ENCODE measurements around the gene GNPAT.

The GNPAT gene

GRCh38 chr1:231272173-231272572 lies 31.2 kb downstream of the GNPAT start:
- TF ChIP-seq REST (IDR thresholded peaks at IDR 0.05; ENCODE audit: low read depth) = no peak
- no peak for TF ChIP-seq EP300 (IDR thresholded peaks at IDR 0.05; ENCODE audit: borderline replicate concordance)
- TF ChIP-seq TCF12 (IDR thresholded peaks at IDR 0.05; ENCODE audit: low read depth) = no peak
- no peak for TF ChIP-seq CREB1 (IDR thresholded peaks at IDR 0.05; ENCODE audit: low read depth)
- TF ChIP-seq FOXM1 (IDR thresholded peaks at IDR 0.05; ENCODE audit: borderline replicate concordance, low read depth) = no peak

GRCh38 chr1:231272880-231273279 lies 31.9 kb downstream of the GNPAT start:
- TF ChIP-seq EP300 (IDR thresholded peaks at IDR 0.05; ENCODE audit: borderline replicate concordance) = no peak
- no peak for TF ChIP-seq CREB1 (IDR thresholded peaks at IDR 0.05; ENCODE audit: low read depth)
- TF ChIP-seq CEBPB (IDR thresholded peaks at IDR 0.05) = no peak
- TF ChIP-seq USF1 (IDR thresholded peaks at IDR 0.05) = no peak
- TF ChIP-seq FOXM1 (IDR thresholded peaks at IDR 0.05; ENCODE audit: borderline replicate concordance, low read depth) = no peak
- no peak for TF ChIP-seq TCF12 (IDR thresholded peaks at IDR 0.05; ENCODE audit: low read depth)
- TF ChIP-seq NFIC (IDR thresholded peaks at IDR 0.05) = no peak
- TF ChIP-seq MAX (IDR thresholded peaks at IDR 0.05) = no peak
- TF ChIP-seq TEAD4 (IDR thresholded peaks at IDR 0.05) = no peak
- TF ChIP-seq RAD21 (IDR thresholded peaks at IDR 0.05; ENCODE audit: low read depth) = no peak

GRCh38 chr1:231274119-231274825 lies 33.3 kb downstream of the GNPAT start:
- TF ChIP-seq TEAD4 (IDR thresholded peaks at IDR 0.05) (no peak), CEBPB (IDR thresholded peaks at IDR 0.05) (no peak), YY1 (IDR thresholded peaks at IDR 0.05; ENCODE audit: low read depth) (no peak), REST (IDR thresholded peaks at IDR 0.05; ENCODE audit: low read depth) (no peak)

GRCh38 chr1:231278100-231278790 lies 37.2 kb downstream of the GNPAT start:
- TF ChIP-seq REST (IDR thresholded peaks at IDR 0.05; ENCODE audit: low read depth) (no peak), CEBPB (IDR thresholded peaks at IDR 0.05) (no peak), NFIC (IDR thresholded peaks at IDR 0.05) (peak; percentile 49), ZBTB7A (IDR thresholded peaks at IDR 0.05; ENCODE audit: low read depth) (no peak)

- peak; percentile 22; the same call in 1 of the 2 replicates for TF ChIP-seq NFIC (IDR thresholded peaks at IDR 0.05)
- no peak for TF ChIP-seq TAF1 (IDR thresholded peaks at IDR 0.05; ENCODE audit: low read depth)
Measured at GRCh38 chr1:231279081-231279480, 38.1 kb downstream of the GNPAT start.

- TF ChIP-seq ZBTB7A (IDR thresholded peaks at IDR 0.05; ENCODE audit: low read depth) = no peak
- TF ChIP-seq NFIC (IDR thresholded peaks at IDR 0.05) = no peak
- no peak for TF ChIP-seq RAD21 (IDR thresholded peaks at IDR 0.05; ENCODE audit: low read depth)
- no peak for TF ChIP-seq USF1 (IDR thresholded peaks at IDR 0.05)
- no peak for TF ChIP-seq REST (IDR thresholded peaks at IDR 0.05; ENCODE audit: low read depth)
- TF ChIP-seq CEBPB (IDR thresholded peaks at IDR 0.05) = no peak
- TF ChIP-seq EP300 (IDR thresholded peaks at IDR 0.05; ENCODE audit: borderline replicate concordance) = no peak
- TF ChIP-seq TAF1 (IDR thresholded peaks at IDR 0.05; ENCODE audit: low read depth) = no peak
- TF ChIP-seq YY1 (IDR thresholded peaks at IDR 0.05; ENCODE audit: low read depth) = no peak
- no peak for TF ChIP-seq EGR1 (IDR thresholded peaks at IDR 0.05)
- no peak for TF ChIP-seq FOXM1 (IDR thresholded peaks at IDR 0.05; ENCODE audit: borderline replicate concordance, low read depth)
- TF ChIP-seq TEAD4 (IDR thresholded peaks at IDR 0.05) = no peak
- TF ChIP-seq TCF12 (IDR thresholded peaks at IDR 0.05; ENCODE audit: low read depth) = no peak
- TF ChIP-seq MAX (IDR thresholded peaks at IDR 0.05) = no peak
- TF ChIP-seq CREB1 (IDR thresholded peaks at IDR 0.05; ENCODE audit: low read depth) = no peak
Measured at GRCh38 chr1:231279683-231280082, 38.7 kb downstream of the GNPAT start.

Measured in Ishikawa (cell line).